HG03558 (cell line): ENCODE results near the gene NR4A1.
"Not testable (repeated sequence)": the region's sequence is repeated elsewhere in the genome, so short reads cannot be mapped to it uniquely, and the experiment has no call there.

Source experiments
- ATAC-seq: cut with Tn5 transposase; IDR thresholded peaks from one replicate; pipeline ENCODE4 v1.9.1; 2021; ENCODE audit warnings: moderate number of reproducible peaks; ENCODE audit not compliant: unreplicated experiment; ENCODE audit errors: extremely low read depth

Gene NR4A1

GRCh38 chr12:52089491-52089890, 38.2 kb downstream of the NR4A1 start:
- ATAC-seq, result no peak

GRCh38 chr12:52090291-52090690, 39.0 kb downstream of the NR4A1 start:
- no peak for ATAC-seq

GRCh38 chr12:52091061-52091460, 39.8 kb downstream of the NR4A1 start:
- no peak for ATAC-seq

GRCh38 chr12:52091869-52092268, 40.6 kb downstream of the NR4A1 start:
- ATAC-seq, result no peak

GRCh38 chr12:52093346-52093745, 42.1 kb downstream of the NR4A1 start:
- no peak for ATAC-seq

GRCh38 chr12:52096332-52097044, 45.2 kb downstream of the NR4A1 start:
- ATAC-seq, result no peak

GRCh38 chr12:52097045-52097666, 45.9 kb downstream of the NR4A1 start:
- ATAC-seq, result no peak

- not testable (repeated sequence) for ATAC-seq
Observed at GRCh38 chr12:52104431-52105089, 53.3 kb downstream of the NR4A1 start.
